Panc1 (cell line): ENCODE data around the gene IL4. TPM values are rescaled to one million over a fixed set of nuclear protein-coding genes. Genes with fewer than 3 reads are reported as not detected.

ENCODE experiments used
- ATAC-seq: fragments of 200-7000 bp; cut with Tn5 transposase; 2 replicates; pipeline ENCODE4 v1.9.1; 2020; ENCODE audit warnings: mild to moderate bottlenecking, moderate library complexity
- BruUV-seq: library from RNA; stranded (reverse); fragments of 400-500 nt; replicated peaks from 2 replicates; lab custom pipeline; 2021; lab: Mats Ljungman, UMichigan
- CTCF ChIA-PET: fragments of 300-600 bp; sonication (Branson Sonifier 250); formaldehyde crosslinking; loops from one replicate; lab custom pipeline; 2022; ENCODE audit warnings: antibody characterized with exemption; lab: Charles Lee
- POLR2A ChIA-PET: fragments of 300-600 bp; sonication (Branson Sonifier 250); formaldehyde crosslinking; loops from one replicate; lab custom pipeline; 2022; ENCODE audit warnings: antibody characterized with exemption; lab: Charles Lee
- DNase-seq: peaks from one replicate; pipeline ENCODE4 v3.0.0-alpha.2; 2010; ENCODE audit warnings: low read depth, low spot score
- H3K27ac ChIP-seq: 2 replicates; pipeline ENCODE4 v1.5.1; 2011; ENCODE audit warnings: mild to moderate bottlenecking, low read length, inconsistent platforms
- H3K27me3 ChIP-seq: fragments of 200-500 bp; sonication (Bioruptor generic); 2 replicates; pipeline ENCODE4 v1.6.0; 2014; ENCODE audit warnings: low read length, inconsistent platforms; ENCODE audit not compliant: control insufficient read depth, insufficient read depth
- H3K36me3 ChIP-seq: fragments of 200-500 bp; sonication (Bioruptor generic); 2 replicates; pipeline ENCODE4 v1.5.1; 2014; ENCODE audit warnings: inconsistent platforms, mild to moderate bottlenecking, low read length, moderate library complexity; ENCODE audit not compliant: control insufficient read depth, insufficient read depth
- H3K4me1 ChIP-seq: 2 replicates; pipeline ENCODE4 v1.5.1; 2011; ENCODE audit warnings: inconsistent platforms, mild to moderate bottlenecking, low read length, moderate library complexity; ENCODE audit not compliant: control insufficient read depth, insufficient read depth
- H3K4me3 ChIP-seq, 2 experiments: 2 replicates each; pipeline ENCODE4 v1.5.1; 2011 to 2012; ENCODE audit warnings: low read depth in 2 of 2, low read length in 2 of 2, mild to moderate bottlenecking in 2 of 2, inconsistent platforms in 1 of 2, moderate library complexity in 1 of 2
- H3K9me3 ChIP-seq: fragments of 200-500 bp; sonication (Bioruptor generic); 2 replicates; pipeline ENCODE4 v1.5.1; 2014; ENCODE audit warnings: low read depth, mild to moderate bottlenecking, inconsistent platforms, low read length, moderate library complexity; ENCODE audit not compliant: control insufficient read depth, insufficient read depth
- POLR2AphosphoS5 ChIP-seq: IDR thresholded peaks from 2 replicates; pipeline ENCODE4 v1.6.1; 2012; ENCODE audit warnings: mild to moderate bottlenecking, low read depth, low read length, moderate library complexity
- SIN3A ChIP-seq: IDR thresholded peaks from 2 replicates; pipeline ENCODE4 v1.6.1; 2012; ENCODE audit warnings: low read depth, mild to moderate bottlenecking, low read length, moderate library complexity, borderline replicate concordance; ENCODE audit not compliant: insufficient read depth
- TCF7L2 ChIP-seq: IDR thresholded peaks from 2 replicates; pipeline ENCODE4 v1.6.1; 2011; ENCODE audit warnings: mild to moderate bottlenecking, low read depth, low read length, inconsistent platforms
- in situ Hi-C: cut with HindIII; loops from 2 replicates; pipeline ENCODE4 v1.10.0; 2016; ENCODE audit warnings: low sequenced_read_pairs, low pct_unique_long_range_greater_than_20kb
- intact Hi-C: fragments of 100-400 bp; cut with micrococcal nuclease; formaldehyde crosslinking; loops from one replicate; pipeline ENCODE4 v1.10.0; 2022; ENCODE audit not compliant: unreplicated experiment
- total RNA-seq: library from RNA; stranded (reverse); gene quantifications from one replicate; pipeline ENCODE4 v1.2.1, GENCODE V29; 2021; ENCODE audit not compliant: unreplicated experiment
- TF ChIP-seq, protein P1 (sequence below): fragments of 450-650 bp; IDR thresholded peaks from 2 replicates; pipeline ENCODE4 v1.5.1; 2017; ENCODE audit warnings: mild to moderate bottlenecking
- TF ChIP-seq, protein P2 (sequence below), 2 experiments: IDR thresholded peaks; 2 replicates each; pipeline ENCODE4 v1.6.1; 2011 to 2012; ENCODE audit warnings: low read depth in 2 of 2, control low read depth in 1 of 2, low read length in 1 of 2, mild to moderate bottlenecking in 1 of 2, moderate library complexity in 1 of 2; ENCODE audit not compliant: insufficient read depth in 1 of 2

The IL4 gene
- total RNA-seq, 1 experiment from 2014 or later = not detected

DNA sequence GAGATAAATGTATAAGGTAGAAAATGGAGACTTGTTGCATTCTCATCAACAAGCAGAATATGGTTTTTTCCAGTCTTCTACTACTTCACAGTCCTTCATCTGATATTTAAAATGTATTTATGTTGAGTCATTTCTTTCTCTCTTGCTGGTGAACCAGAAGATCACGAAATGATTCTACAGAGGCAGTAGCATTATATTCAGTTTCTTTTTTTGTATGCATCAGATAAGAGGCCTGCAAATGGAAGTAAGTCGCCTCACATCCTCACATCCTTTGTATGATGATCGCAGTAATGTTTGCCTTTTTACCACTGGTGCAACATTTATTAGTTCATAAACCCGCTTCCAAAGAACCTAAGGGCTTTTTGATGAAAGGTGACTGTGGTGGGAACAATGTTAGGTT lies 37.9 kb upstream of the IL4 start:
- DNase-seq = no peak
- intact Hi-C loops (no loop called here), in situ Hi-C loops (no loop called here)
- ATAC-seq = no peak
- Histone ChIP-seq H3K4me3 (no peak overlapping the region), H3K27ac (no peak overlapping the region), H3K4me1 (no peaks in the 10 kb centered on the region), H3K9me3 (no peaks in the 10 kb centered on the region), H3K27me3 (no peaks in the 10 kb centered on the region), H3K36me3 (peaks cover 23% of the 10 kb centered on the region)
- BruUV-seq = TSS peak; percentile 7
- ChIA-PET CTCF (no interaction called here), POLR2A (no interaction called here)
- TF ChIP-seq POLR2AphosphoS5 = no peak

DNA sequence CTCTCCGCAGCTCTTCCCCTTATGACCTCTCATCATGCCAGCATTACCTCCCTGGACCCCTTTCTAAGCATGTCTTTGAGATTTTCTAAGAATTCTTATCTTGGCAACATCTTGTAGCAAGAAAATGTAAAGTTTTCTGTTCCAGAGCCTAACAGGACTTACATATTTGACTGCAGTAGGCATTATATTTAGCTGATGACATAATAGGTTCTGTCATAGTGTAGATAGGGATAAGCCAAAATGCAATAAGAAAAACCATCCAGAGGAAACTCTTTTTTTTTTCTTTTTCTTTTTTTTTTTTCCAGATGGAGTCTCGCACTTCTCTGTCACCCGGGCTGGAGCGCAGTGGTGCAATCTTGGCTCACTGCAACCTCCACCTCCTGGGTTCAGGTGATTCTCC lies 36.5 kb upstream of the IL4 start:
- CTCF ChIA-PET = no interaction called here
- no peaks in the 10 kb centered on the region for H3K4me1 ChIP-seq

DNA sequence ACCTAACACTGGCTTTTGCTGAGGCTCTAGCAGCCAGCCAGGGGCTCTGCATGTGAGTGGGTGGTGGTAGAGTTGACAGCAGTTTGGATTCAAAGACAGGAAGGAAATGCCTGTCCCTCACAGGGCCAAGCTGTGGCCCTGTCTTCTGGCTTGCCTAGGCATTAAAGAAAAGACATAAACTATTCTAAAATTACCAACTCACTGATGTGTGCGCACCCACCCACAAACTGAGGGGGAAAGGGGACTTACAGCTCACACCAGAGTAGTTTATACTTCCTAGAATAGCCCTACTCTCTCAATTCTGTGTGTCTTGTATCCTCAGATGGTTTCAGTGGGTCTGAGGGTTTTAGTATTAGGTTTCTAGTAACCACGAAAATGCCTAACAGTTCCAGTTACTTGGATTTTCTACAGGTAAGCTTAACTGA lies 34.1 kb upstream of the IL4 start:
- Histone ChIP-seq H3K4me3 (no peak overlapping the region), H3K36me3 (peaks cover 30% of the 10 kb centered on the region), H3K27ac (no peak overlapping the region), H3K9me3 (no peaks in the 10 kb centered on the region), H3K27me3 (no peaks in the 10 kb centered on the region), H3K4me1 (no peaks in the 10 kb centered on the region)
- DNase-seq (no peak), ATAC-seq (no peak)
- CTCF ChIA-PET = no interaction called here
- in situ Hi-C loops = no loop called here
- no TSS peak for BruUV-seq
- intact Hi-C loops = no loop called here
- TF ChIP-seq, protein P1, sequence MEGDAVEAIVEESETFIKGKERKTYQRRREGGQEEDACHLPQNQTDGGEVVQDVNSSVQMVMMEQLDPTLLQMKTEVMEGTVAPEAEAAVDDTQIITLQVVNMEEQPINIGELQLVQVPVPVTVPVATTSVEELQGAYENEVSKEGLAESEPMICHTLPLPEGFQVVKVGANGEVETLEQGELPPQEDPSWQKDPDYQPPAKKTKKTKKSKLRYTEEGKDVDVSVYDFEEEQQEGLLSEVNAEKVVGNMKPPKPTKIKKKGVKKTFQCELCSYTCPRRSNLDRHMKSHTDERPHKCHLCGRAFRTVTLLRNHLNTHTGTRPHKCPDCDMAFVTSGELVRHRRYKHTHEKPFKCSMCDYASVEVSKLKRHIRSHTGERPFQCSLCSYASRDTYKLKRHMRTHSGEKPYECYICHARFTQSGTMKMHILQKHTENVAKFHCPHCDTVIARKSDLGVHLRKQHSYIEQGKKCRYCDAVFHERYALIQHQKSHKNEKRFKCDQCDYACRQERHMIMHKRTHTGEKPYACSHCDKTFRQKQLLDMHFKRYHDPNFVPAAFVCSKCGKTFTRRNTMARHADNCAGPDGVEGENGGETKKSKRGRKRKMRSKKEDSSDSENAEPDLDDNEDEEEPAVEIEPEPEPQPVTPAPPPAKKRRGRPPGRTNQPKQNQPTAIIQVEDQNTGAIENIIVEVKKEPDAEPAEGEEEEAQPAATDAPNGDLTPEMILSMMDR = no peak
- no peak for TF ChIP-seq POLR2AphosphoS5
- no peak for TF ChIP-seq TCF7L2
- no peak for TF ChIP-seq SIN3A
- TF ChIP-seq, protein P2, sequence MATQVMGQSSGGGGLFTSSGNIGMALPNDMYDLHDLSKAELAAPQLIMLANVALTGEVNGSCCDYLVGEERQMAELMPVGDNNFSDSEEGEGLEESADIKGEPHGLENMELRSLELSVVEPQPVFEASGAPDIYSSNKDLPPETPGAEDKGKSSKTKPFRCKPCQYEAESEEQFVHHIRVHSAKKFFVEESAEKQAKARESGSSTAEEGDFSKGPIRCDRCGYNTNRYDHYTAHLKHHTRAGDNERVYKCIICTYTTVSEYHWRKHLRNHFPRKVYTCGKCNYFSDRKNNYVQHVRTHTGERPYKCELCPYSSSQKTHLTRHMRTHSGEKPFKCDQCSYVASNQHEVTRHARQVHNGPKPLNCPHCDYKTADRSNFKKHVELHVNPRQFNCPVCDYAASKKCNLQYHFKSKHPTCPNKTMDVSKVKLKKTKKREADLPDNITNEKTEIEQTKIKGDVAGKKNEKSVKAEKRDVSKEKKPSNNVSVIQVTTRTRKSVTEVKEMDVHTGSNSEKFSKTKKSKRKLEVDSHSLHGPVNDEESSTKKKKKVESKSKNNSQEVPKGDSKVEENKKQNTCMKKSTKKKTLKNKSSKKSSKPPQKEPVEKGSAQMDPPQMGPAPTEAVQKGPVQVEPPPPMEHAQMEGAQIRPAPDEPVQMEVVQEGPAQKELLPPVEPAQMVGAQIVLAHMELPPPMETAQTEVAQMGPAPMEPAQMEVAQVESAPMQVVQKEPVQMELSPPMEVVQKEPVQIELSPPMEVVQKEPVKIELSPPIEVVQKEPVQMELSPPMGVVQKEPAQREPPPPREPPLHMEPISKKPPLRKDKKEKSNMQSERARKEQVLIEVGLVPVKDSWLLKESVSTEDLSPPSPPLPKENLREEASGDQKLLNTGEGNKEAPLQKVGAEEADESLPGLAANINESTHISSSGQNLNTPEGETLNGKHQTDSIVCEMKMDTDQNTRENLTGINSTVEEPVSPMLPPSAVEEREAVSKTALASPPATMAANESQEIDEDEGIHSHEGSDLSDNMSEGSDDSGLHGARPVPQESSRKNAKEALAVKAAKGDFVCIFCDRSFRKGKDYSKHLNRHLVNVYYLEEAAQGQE (IDR thresholded peaks at IDR 0.05; ENCODE audit: insufficient read depth in 1 of 2, low read depth in 2 of 2, low read length in 1 of 2) = no peak
- POLR2A ChIA-PET = interaction anchor here (0.5 kb wide), 1 partner anchor 552 kb away, joined by 8 read pairs; no protein-coding TSS in a partner anchor

More for the DNA sequence above, 36.5 kb upstream of the IL4 start:
- Histone ChIP-seq H3K36me3 (peaks cover 26% of the 10 kb centered on the region), H3K4me3 (no peak overlapping the region), H3K9me3 (no peaks in the 10 kb centered on the region), H3K27me3 (no peaks in the 10 kb centered on the region), H3K27ac (no peak overlapping the region)
- TF ChIP-seq SIN3A (no peak), TCF7L2 (no peak), POLR2AphosphoS5 (no peak)
- TF ChIP-seq, protein P1 = no peak
- TF ChIP-seq, protein P2 (IDR thresholded peaks at IDR 0.05; ENCODE audit: insufficient read depth in 1 of 2, low read depth in 2 of 2, low read length in 1 of 2) = no peak
- DNase-seq = no peak
- no peak for ATAC-seq
- POLR2A ChIA-PET = no interaction called here
- in situ Hi-C loops (no loop called here), intact Hi-C loops (no loop called here)
- no TSS peak for BruUV-seq
